ENCODE results near the gene ZNRF2. TPM values are rescaled to one million over a fixed set of nuclear protein-coding genes. Genes with fewer than 3 reads are reported as not detected.

The ZNRF2 gene
- total and polyA plus RNA-seq, 10 of the 15 experiments (the other 5 are each of a cell fraction or from before 2014, with no cell fraction given) = 1.2 to 20.4 (median 9.5) TPM

GRCh38 chr7:30302656-30303311 is 18.4 kb downstream of the ZNRF2 start:
- H4K20me1 ChIP-seq (ENCODE audit: control insufficient read depth, insufficient read depth) = no peaks in the 10 kb centered on the region
- no peaks in the 10 kb centered on the region; the same call in 2 of the 3 replicates for H3K9me3 ChIP-seq (replicated peaks; ENCODE audit: control insufficient read depth, insufficient read depth, low read length)
- ATAC-seq (peak; percentile 17), DNase-seq (ENCODE audit: low read depth, low spot score) (no peak), FAIRE-seq (no peak)
- H3K79me2 ChIP-seq (ENCODE audit: control insufficient read depth, insufficient read depth, low read length) = peaks cover 31% of the 10 kb centered on the region
- ChIA-PET RAD21 (ENCODE audit: unreplicated experiment) (interaction anchor here (1.1 kb wide), 1 partner anchor 27 kb away, joined by 3 read pairs; no protein-coding TSS in a partner anchor), CTCF (interaction anchor here (0.9 to 3.3 kb wide), 4 partner anchors 8 to 47 kb away, joined by 3 to 12 read pairs (median 4); no protein-coding TSS in a partner anchor), SMC1A (ENCODE audit: uncharacterized antibody, unreplicated experiment) (interaction anchor here (1.3 to 3.1 kb wide), 5 partner anchors 10 to 76 kb away, joined by 3 to 14 read pairs (median 6); no protein-coding TSS in a partner anchor), POLR2A (interaction anchor here (0.6 to 1.7 kb wide), 4 partner anchors 9 to 124 kb away, joined by 3 to 7 read pairs (median 4); no protein-coding TSS in a partner anchor)
- 84% methylated on average over 10 of the region's 10 CpGs for WGBS (ENCODE audit: insufficient coverage, insufficient replicate concordance, low lambda C conversion rate, missing lambda C conversion rate)
- H3K27me3 ChIP-seq (replicated peaks in 1 of 2; ENCODE audit: control insufficient read depth in 2 of 2, insufficient read depth in 2 of 2, low read length in 1 of 2) = no peaks in the 10 kb centered on the region
- no peak for TF ChIP-seq SPI1 (IDR thresholded peaks at IDR 0.05; ENCODE audit: borderline replicate concordance, insufficient read depth, low read depth, low read length)
- TF ChIP-seq EED (IDR thresholded peaks at IDR 0.05; ENCODE audit: low read depth) = peak; percentile 53; the same call in 1 of the 2 replicates
- no peak overlapping the region for H3K4me3 ChIP-seq
- in situ Hi-C loops (cut with MboI) (no loop called here), intact Hi-C loops (cut with micrococcal nuclease; ENCODE audit: unreplicated experiment) (no loop called here)
- H3K9ac ChIP-seq (ENCODE audit: control insufficient read depth, insufficient read depth, low read length) = no peak overlapping the region
- no peaks in the 10 kb centered on the region; a peak in 1 of 4 replicates for H3K36me3 ChIP-seq (ENCODE audit: control insufficient read depth in 2 of 2, insufficient read depth in 2 of 2, low read length in 1 of 2)
- BruUV-seq (replicated peaks) = no TSS peak
- no peak overlapping the region for H3K27ac ChIP-seq (ENCODE audit: control insufficient read depth, insufficient read depth)
- peaks cover 27% of the 10 kb centered on the region for H3K4me1 ChIP-seq (ENCODE audit: control insufficient read depth, insufficient read depth, low read length)
- H2AFZ ChIP-seq (ENCODE audit: control insufficient read depth, low read depth, low read length) = no peak overlapping the region
- H3K4me2 ChIP-seq (ENCODE audit: control insufficient read depth, insufficient read depth) = no peak overlapping the region

- 69% methylated on average over 1 of the region's 1 CpG for WGBS (ENCODE audit: insufficient coverage, insufficient replicate concordance, low lambda C conversion rate, missing lambda C conversion rate)
- H2AFZ ChIP-seq (ENCODE audit: control insufficient read depth, low read depth, low read length) = no peak overlapping the region
- CTCF ChIA-PET = interaction anchor here (0.8 to 2.7 kb wide), 7 partner anchors 8 to 49 kb away, joined by 3 to 8 read pairs (median 4); no protein-coding TSS in a partner anchor
- no peaks in the 10 kb centered on the region; the same call in 1 of the 3 replicates for H3K9me3 ChIP-seq (replicated peaks; ENCODE audit: control insufficient read depth, insufficient read depth, low read length)
- no peaks in the 10 kb centered on the region for H3K27me3 ChIP-seq (replicated peaks in 1 of 2; ENCODE audit: control insufficient read depth in 2 of 2, insufficient read depth in 2 of 2, low read length in 1 of 2)
- peaks cover 31% of the 10 kb centered on the region for H3K4me1 ChIP-seq (ENCODE audit: control insufficient read depth, insufficient read depth, low read length)
- no peaks in the 10 kb centered on the region; a peak in 1 of 4 replicates for H3K36me3 ChIP-seq (ENCODE audit: control insufficient read depth in 2 of 2, insufficient read depth in 2 of 2, low read length in 1 of 2)
- FAIRE-seq (no peak), DNase-seq (ENCODE audit: low read depth, low spot score) (no peak), ATAC-seq (peak; percentile 78)
- no peak overlapping the region for H3K4me3 ChIP-seq
- RAD21 ChIA-PET (ENCODE audit: unreplicated experiment) = interaction anchor here (0.9 to 1.1 kb wide), 2 partner anchors 19 to 58 kb away, joined by 3 to 4 read pairs; no protein-coding TSS in a partner anchor
- no TSS peak for BruUV-seq (replicated peaks)
- POLR2A ChIA-PET = interaction anchor here (1.1 to 1.7 kb wide), 3 partner anchors 10 to 27 kb away, joined by 3 to 7 read pairs (median 5); no protein-coding TSS in a partner anchor
- SMC1A ChIA-PET (ENCODE audit: uncharacterized antibody, unreplicated experiment) = interaction anchor here (1.1 to 3.1 kb wide), 7 partner anchors 10 to 77 kb away, joined by 3 to 14 read pairs (median 6); no protein-coding TSS in a partner anchor
- peaks cover 36% of the 10 kb centered on the region for H3K79me2 ChIP-seq (ENCODE audit: control insufficient read depth, insufficient read depth, low read length)
- H3K27ac ChIP-seq (ENCODE audit: control insufficient read depth, insufficient read depth) = no peak overlapping the region
- no peak overlapping the region for H3K9ac ChIP-seq (ENCODE audit: control insufficient read depth, insufficient read depth, low read length)
- in situ Hi-C loops (cut with MboI) = no loop called here
- H3K4me2 ChIP-seq (ENCODE audit: control insufficient read depth, insufficient read depth) = 0 out of 2 replicates have a peak overlapping the region, but pooled peaks have one; percentile 1
- H4K20me1 ChIP-seq (ENCODE audit: control insufficient read depth, insufficient read depth) = no peaks in the 10 kb centered on the region
- intact Hi-C loops (cut with micrococcal nuclease; ENCODE audit: unreplicated experiment) = no loop called here
- TF ChIP-seq EP300 (IDR thresholded peaks at IDR 0.05; ENCODE audit: borderline replicate concordance in 1 of 2, control insufficient read depth in 1 of 2, low read depth in 2 of 2, low read length in 2 of 2) (0 out of 4 replicates have a peak, but pooled peaks of 1 of the 2 experiments have one; percentile 11), ATF2 (IDR thresholded peaks at IDR 0.05; ENCODE audit: low read length) (no peak; the same call in 1 of the 2 replicates), JUNB (IDR thresholded peaks at IDR 0.05) (peak; percentile 41), RUNX3 (IDR thresholded peaks at IDR 0.05; ENCODE audit: low read length) (peak; percentile 26; the same call in 1 of the 2 replicates), TARDBP (IDR thresholded peaks at IDR 0.05; ENCODE audit: borderline replicate concordance) (no peak), MAX (IDR thresholded peaks at IDR 0.05; ENCODE audit: low read depth, low read length) (no peak), ELK1 (IDR thresholded peaks at IDR 0.05; ENCODE audit: low read depth, low read length) (no peak)
Measured at GRCh38 chr7:30303312-30304039, 19.1 kb downstream of the ZNRF2 start.

Measured in GM12878 (cell line).